Measurements from ENCODE around the gene MRPL39.

The MRPL39 gene

DNA sequence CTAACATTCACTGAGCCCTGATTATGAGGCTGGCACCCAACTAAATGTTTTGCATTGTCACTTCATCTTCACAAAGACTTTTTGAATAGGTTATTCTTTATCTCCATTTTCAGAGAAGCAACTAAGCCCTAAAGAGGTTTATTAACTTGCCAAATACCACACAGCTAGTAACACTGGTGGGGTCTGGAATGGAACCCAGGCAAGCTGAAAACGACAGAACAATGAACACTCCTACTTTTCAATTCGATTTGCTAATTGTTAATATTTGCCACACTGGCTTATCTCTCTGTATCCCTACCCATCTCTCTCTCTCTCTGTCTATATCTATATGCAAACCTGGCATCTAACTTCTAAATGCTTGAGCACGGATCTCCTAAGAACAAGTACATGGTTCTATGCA lies 40.6 kb downstream of the MRPL39 start:
- peak; percentile 18 for DNase-seq

DNA sequence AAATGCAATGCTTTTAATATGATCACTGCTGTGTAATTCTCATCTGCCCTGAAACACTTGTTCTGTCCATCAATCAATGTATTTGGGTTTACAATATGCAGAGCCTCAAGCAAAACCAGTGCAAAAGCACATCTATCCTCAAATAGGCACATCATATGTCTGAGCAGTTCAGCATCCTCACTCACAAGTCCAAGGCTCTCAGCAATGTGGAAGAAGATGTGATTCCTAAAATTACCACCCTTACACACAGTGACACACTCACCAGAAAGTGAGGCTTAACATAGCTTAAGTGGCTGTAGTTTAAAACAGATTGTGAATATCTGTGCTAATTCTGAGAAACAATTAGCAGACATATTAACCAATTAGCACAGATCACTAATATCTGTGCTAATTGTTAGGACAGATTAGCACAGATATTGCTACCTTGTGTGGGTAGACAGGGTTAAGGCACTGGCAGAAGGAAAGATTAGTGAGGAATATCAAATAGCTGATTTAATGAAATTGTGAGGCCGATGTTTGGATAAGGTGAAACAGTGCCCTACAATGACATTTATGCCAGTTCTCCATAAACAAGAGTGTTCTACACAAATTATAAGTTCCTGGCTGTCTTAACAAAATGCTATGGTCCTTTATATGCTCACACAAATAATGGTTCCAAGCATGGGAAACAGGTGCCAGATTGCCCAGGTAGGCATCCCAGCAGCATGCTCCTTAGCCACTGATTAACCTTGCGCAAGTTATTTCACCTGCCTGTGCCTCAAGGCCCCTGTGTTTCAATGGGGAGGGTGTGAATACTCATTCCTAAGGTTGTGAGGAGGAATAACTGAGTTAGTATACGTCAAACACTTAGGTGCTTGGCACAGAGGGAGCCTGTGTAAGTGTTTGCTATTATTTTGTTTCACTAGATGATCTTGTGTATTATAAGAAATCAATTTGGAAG lies 41.7 kb downstream of the MRPL39 start:
- DNase-seq: no peak

GRCh38 chr21:25564349-25564948 lies 42.8 kb downstream of the MRPL39 start:
- DNase-seq: no peak

DNA sequence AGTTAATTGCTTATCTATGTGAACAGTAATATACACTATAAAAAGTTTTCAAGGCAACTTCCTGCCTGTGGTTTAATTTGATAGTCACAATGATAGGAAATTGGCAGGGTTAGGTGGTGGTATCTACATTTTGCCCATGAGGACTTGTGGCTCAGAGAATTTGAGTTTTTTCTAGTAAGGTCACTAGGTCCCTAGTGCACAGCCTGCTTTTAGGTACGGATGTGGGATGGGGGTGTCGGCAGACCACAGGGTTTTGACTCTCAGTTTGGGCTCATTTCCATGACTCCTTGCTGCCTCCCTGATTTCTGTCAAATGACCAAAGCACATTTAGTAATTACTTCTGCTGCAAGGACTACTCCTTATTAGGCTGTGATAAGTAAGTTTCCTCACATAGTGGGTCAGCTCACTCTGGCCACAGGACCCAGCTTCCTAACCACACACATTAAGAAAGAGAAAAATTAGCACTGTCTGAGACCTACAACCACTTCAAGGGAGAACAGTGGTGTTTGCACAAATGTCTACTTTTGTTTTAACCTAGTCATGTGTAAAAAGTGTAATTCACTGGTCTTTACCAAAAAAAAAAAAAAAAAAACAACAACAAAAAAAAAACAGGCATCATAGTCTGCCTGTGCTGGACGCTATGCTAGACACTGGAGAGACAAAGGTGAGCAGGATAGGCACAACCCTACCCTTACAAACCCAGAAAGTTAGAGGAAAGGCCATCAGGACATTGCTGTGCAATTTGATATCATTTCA lies 43.7 kb downstream of the MRPL39 start:
- peak; percentile 79 for DNase-seq

DNA sequence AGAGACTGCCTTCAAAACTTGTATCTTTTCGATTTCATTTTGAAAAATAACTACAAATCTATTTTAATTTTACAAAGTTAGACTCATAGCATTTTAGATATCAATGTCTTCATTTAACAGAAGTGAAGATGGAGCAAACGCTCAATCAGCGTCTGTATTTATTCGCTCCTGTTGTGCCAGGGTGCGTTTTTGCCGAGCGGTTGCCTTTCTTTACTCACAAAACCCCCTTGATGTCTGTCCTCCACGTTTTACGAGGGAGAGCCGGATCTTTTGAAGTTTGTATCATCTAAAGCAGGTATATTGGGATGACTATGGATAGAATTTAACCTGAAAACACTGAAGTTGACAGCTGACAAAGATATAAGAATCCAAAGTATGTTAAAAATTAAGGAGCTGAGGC lies 44.6 kb downstream of the MRPL39 start:
- DNase-seq: no peak

GRCh38 chr21:25561668-25562641 lies 45.3 kb downstream of the MRPL39 start:
- peak; percentile 98 for DNase-seq

DNA sequence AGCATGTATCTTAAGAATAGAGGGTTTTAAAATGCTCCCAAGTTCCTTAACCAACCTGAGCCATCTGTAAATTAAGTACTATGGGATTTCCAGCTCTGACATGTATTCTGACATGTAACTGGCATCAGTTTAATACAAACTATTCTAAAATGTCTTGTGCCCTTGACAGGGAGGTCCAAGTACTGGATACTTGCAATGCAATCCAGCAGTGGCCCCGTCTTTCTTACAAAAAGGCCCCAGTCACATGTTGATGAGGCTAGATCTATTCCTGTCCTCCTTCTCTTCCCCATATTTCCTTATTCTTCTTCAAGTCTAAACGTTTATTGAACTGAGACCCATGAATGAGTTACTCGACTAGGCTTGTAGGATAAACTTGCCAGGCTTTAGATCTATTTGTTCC lies 46.4 kb downstream of the MRPL39 start:
- peak; percentile 74 for DNase-seq

DNA sequence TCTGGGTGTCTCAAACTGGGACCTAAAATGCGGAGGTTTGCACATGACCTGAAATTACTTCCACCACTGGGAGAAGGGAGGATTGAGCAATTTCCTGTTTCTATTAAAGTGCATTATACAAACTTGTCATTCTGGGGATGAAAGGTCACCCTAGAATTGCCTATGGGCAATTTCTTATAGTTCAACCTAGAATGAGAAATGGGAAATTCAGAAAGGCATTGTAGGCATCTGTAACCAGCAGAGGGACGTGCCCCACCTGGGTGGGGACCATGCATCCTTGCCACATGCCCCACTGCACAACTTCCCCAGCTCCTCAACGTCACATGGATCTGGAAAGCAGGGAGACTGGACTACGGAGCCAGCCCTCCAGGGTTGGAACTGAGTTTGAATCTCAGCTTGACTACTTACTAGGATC lies 47.0 kb downstream of the MRPL39 start:
- peak; percentile 96 for DNase-seq

GRCh38 chr21:25559746-25560145 lies 47.5 kb downstream of the MRPL39 start:
- peak; percentile 68 for DNase-seq

DNA sequence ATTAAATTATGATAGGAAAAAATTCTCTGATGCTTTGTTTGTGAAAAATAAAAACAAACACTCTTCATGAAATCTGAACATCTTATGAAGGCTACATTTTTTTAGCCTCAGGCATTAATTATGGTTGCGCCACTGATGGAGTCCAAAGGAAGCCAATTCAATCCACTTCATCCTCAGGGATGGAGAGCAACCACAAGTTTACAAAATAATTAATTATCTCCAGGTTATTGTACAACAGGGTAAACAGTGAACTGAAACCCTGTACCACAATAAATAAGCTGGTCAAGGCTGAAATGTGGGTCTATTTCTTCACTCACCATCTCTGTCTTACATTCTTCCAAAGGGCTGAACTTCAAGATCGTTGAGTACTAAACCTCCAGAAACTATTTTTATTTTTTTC lies 49.2 kb downstream of the MRPL39 start:
- no peak for DNase-seq

GRCh38 chr21:25557180-25557579 lies 50.1 kb downstream of the MRPL39 start:
- no peak for DNase-seq

GRCh38 chr21:25556091-25556490 lies 51.2 kb downstream of the MRPL39 start:
- no peak for DNase-seq

GRCh38 chr21:25555492-25555891 lies 51.8 kb downstream of the MRPL39 start:
- no peak for DNase-seq

- no peak for DNase-seq
Measured at GRCh38 chr21:25552856-25553255, 54.4 kb downstream of the MRPL39 start.

GRCh38 chr21:25551569-25551968 lies 55.7 kb downstream of the MRPL39 start:
- peak; percentile 53 for DNase-seq

DNA sequence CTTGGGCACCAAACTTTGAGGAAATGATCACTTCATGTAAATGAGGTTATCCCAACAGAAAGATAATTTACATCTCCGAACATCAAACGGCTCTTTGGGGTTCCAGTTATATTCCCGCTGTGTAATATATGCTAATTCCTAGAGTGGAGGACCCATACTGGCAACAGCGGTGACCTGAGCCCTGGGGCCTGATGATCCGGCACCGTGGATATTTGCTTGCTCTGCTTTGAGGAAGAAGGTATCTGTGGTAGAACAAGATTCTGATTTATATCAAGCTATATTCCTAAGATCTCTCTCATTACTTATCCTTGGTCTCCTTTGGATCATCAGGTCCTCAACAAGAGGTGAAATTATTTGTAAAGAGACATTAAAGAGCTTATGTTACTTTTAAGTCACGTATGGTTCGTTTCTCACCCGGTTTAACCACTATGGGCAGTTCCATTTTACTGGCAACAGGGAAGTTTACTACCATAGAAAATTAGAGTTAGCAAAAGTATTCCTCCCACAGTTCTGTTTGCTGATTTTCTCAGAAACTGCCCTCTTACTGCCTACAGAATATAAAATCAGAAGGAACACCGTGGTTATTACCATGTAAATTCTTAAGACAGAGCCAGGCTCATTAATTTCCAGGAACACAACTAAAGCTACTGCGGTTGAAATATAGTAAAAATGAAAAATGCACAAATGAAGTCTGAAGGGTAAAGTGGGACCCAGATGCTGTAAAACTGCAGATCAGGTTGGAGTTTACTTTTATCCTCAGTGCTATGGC lies 56.7 kb downstream of the MRPL39 start:
- no peak for DNase-seq

DNA sequence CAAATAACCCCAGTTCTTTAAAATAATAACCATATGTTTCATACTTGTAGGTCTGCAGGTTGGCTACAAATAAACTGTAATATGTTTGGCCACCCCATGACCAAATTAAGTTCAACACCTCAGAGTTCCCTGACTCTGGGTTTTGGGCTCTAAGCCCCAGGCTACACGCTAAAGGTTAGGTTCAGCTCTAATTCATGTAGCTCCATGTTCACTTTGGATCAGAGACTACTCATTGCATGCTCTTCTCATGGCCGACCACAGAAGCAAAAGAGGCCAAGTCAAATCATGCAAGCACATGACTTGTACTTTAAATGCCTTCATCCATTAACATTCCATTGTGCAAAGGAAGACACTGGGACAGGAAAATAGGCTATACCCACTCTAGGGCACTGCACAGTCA lies 66.2 kb downstream of the MRPL39 start:
- DNase-seq: no peak

DNA sequence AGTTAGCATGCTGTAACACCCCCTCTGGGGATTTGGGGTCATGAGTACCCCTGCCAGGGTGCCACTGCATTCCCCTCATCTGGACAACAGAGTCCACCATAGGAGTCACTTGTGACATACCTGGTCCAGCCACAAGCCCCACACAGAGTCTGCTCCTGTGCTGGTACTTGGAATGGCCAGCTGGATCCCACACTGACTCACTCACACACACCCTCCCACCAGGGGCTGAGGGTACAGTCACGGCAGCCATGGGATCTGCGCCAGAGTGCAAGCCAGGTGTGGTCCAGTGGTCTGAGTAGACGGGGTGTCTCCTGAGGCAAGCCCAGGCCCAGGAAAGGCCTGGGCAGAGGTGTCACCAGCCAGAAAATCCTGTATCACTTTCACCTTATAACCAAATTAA lies 67.7 kb downstream of the MRPL39 start:
- DNase-seq: no peak

DNA sequence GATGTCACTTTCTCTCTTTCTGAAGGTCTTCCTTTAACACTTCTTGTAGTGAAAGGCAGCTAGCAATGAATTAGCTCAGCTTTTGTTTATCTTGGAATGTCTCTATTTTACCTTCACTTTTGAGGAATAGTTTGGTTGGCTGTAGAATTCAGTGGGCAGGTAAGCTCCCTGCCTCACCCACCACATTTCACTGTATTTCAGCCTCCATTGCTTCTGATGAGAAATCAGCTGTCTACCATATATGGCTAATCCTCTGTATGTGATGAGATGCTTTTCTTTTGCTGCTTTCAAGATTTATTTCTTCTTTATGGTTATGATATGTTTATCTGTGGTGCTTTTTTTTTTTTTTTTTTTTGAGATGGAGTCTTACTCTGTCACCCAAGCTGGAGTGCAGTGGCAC lies 70.1 kb downstream of the MRPL39 start:
- no peak for DNase-seq

DNA sequence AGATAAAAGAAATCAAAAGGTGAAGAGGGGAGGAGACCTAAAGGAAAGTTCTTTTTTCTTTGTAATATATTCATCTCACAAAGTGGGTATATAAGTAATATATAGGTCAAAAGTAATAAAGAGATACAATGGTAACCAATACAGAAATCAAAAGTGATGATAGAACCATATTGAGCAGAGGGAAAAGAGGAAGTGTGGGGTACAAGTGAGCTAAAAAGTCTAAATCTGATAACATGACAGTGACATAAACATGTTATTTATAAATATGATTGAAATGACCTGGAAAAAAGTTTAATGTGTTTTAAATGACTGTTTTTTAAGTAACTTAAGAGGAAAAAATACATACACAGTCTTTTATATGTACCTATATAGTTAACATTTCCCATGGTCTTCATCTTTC lies 70.5 kb downstream of the MRPL39 start:
- peak; percentile 18 for DNase-seq

DNA sequence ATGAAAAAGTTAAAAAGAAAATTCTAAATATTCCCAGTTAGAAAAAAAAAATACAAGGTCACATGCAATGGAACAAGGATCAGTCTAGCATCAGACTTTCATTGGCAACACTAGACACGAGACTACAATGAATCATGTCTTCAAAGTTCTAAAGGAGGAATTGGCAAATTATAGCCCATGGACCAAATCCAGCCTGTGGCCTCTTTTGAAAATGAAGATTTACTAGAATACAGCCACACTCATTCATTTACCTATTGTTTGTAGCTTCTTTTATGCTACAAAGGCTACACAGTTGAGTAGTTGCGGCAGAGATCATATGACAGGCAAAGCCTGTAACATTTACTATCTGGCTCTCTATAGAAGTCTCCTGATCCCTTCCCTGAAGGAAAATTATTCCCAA lies 71.4 kb downstream of the MRPL39 start:
- DNase-seq: no peak
